Stimulated activated CD8-positive, alpha-beta memory T cell treated with anti-CD3 and anti-CD28 coated beads, Interleukin-2, amount 100 ng/mL, for 48 hours (primary cell): ENCODE measurements around the gene EIF6.
A peak's percentile ranks its signal among the peaks of the same experiment; 100 is the strongest.
"Not testable (repeated sequence)": the region's sequence is repeated elsewhere in the genome, so short reads cannot be mapped to it uniquely, and the experiment has no call there.

Experiments used
- DNase-seq, 2 donors: peaks; one replicate each; pipeline ENCODE4 v3.0.0-alpha.2; 2020; ENCODE audit warnings: low read depth in 2 of 2

The EIF6 gene

DNA sequence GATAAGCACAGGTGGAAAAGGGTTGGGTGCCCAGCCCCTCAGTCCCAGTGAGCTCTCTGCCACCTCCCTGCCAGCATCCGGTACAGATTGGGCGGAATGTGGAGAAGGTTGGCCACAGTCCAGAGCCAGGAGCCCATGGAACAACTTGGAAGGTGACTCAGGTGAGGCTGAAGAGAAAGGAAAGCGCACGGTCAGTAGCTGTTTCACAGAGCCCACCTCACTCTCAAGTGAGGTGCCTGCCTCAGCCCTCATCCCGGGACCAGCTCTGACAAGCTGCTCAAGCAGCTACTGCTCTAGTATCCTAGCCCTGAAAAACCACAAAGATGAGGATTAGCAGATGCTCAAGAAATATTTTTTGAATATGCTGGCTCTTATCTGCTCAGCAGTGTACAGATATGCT, 5.5 kb downstream of the EIF6 start:
- no peak for DNase-seq

DNA sequence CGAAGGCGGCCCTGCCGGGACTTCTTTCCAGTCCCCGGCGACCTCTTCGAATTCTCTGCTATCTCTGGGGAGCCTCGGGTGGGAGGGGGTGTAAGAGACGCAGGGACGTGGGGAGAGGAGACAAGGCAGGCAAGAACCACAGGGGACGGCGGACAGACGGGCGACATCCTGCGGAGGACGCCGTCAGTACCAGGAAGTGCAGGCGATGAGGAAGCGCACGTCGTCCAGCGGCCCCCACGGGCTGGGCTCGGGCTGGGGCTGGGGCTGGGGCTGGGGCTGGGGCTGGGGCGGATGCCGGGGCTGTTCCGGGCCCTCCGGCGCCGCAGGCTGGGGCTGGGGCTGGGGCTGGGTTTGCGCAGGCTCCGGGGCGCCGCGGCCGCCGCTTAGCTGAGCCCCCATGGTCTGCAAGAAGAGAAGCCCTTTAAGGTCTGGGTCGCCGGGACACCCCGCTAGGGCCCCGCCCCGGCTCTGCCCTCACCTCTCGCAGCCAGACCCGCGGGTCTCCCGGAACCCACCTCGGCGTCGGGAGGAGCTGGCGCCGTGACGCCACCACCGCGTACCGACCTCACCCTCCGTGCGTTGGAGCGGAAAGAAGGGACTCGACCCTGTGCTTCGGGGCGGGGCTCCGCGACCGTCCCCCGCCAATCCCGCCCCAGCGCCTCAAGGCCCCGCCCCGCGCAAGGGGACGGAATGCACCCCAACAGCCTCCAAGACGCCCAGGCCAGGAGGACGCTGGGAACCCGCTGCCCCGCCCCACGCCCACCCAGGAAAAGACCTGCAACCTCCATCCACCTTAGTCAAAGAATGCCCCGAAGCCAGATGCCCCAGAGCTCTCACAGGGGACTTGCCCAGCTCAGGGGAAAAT, 6.8 kb downstream of the EIF6 start, which contains the start of gene MMP24OS:
MMP24OS (minus strand) TSS at position 592 of the 865 bp plus-strand sequence; CDS start at position 399, 193 bp downstream.
- peak; percentile 87 to 89 for DNase-seq

DNA sequence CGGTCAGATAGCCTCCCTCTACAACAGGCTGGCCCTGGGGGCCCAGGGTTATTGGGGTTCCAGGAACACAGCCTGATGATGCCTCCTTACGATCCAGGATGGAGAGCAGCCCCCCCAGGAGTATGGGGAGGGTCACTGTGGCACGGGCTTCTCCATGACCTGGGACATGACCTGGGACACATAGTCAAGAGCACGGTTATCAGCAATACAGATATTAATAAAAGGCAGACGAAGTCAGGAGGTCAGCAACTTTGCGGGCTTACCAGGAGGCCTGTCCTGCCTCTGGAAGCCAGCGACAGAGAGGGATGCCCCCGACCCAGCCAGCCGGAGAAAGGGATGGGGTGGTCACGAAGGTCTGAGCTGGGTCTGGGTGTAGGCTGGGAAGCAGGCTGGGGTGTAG, 7.4 kb downstream of the EIF6 start:
- DNase-seq, result no peak

DNA sequence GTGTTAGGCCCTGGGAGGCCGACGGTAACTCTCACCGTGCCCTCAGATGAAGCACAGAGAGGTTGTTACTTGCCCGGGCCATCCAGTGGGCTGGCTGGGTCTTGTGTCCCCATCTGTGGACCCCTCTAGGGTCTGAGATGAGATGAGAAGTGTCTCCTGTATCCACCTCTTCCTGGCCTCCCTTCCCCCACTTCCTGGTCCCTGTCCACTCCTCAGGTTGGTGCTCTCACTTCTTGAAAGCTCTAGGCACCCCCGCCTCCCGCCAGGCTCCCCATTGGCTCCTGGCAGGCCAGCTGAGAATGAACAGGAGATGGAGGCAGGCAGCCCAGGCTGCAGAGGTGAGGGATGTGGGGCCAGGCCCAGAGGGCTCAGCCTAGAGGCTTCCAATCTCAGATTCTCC, 8.2 kb downstream of the EIF6 start:
- no peak for DNase-seq

DNA sequence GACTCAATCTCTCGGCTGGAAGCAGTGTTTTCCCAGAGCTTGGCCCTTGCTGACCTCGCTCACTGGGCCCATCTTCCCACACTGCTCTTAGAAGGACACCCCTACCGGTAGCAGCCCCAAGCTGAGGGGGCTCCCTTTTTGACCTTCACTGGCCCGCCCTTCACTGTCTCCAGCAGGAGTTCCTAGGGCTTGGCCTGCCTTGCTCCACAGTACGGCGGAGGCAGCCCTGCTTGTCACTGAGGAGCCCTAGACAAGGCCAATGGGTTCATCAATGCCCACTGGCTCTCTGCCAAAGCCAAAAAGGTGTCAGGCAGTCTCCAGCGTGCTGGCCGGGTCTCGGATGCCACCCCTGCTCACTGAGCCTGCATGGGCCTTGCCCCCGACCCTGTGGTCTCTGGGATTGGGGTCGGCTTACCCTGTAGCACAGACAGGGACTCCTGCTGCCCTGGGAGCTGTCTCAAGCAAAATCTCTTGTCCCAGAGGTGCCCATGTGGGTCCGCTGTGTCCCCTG, 8.8 kb downstream of the EIF6 start:
- DNase-seq, result no peak

DNA sequence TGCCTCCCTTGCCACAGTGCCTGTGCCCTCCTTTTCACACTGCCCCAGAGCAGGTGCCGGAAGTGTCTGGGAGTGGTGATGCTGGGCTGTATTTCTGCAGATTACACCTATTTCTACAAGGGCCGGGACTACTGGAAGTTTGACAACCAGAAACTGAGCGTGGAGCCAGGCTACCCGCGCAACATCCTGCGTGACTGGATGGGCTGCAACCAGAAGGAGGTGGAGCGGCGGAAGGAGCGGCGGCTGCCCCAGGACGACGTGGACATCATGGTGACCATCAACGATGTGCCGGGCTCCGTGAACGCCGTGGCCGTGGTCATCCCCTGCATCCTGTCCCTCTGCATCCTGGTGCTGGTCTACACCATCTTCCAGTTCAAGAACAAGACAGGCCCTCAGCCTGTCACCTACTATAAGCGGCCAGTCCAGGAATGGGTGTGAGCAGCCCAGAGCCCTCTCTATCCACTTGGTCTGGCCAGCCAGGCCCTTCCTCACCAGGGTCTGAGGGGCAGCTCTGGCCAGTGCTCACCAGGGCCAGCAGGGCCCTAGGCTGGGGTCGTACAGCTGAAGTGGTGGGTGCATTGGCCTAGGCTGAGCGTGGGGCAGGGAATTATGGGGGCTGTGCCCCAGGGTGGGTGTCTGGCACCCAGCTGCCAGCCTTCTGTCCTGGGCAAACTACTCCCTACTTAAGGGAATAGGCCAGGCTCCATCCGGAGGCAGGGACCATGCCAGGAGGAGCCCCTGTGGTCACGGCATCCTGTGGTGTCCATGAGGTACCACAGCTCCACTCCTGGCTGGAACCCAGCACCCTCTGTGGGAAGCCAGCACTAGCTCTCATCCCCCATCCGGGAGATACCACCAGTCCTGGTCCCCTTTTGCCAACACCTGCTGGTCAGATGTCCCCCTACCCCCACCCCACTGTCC, 10.1 kb downstream of the EIF6 start:
- no peak for DNase-seq

DNA sequence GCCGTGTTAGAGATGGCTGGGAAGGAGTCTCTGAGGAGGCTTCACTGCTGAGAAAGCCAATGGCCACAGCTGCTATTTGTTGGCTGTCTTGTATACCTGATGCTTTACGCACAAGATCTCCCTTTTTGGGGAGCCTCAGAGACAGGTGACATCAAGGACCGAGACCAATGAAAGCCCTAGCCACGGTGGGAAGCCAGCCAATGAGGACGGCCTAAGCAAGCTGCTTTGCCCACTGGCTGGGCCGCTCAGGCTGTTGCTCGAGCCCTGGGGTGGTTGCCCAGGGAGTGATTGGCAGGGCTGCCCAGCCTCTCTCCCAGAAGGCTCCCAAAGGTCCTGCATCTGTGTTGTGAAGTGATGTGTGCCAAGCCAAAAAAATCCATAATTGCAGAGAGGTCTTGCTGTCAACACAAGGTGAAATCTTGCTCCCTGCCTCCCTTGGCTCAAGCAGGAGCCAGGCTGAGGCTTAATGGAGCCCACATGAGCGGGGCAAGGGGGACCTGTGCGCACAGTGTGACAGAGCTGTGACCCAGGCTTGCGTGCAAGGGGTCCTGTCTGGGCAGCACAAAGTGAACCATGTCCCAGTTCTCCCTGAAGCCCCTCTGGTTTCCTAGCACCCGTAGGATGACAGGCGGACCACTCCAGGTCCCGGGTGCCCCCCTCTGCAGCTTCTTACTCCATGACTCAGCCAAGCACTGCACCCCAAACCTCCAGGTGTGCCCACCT, 11.0 kb downstream of the EIF6 start:
- DNase-seq, result no peak

DNA sequence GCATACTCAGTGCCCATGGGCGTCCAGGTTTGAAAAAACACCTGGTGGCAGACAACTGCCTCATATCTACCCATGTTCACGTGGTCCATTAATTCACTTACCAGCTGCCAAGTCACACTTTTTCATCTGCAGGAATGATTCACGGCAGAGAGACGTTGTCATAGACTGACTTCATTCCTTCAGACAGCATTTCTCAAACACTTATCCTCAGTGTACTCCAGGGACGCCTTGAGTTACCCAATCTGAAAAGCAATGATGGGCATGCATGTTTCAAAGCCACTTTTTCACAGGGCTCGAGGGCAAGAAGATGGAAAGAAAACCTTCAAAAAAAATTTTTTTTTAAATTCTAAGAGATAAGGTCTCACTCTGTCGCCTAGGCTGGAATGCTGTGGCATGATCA, 12.7 kb downstream of the EIF6 start:
- no peak for DNase-seq

DNA sequence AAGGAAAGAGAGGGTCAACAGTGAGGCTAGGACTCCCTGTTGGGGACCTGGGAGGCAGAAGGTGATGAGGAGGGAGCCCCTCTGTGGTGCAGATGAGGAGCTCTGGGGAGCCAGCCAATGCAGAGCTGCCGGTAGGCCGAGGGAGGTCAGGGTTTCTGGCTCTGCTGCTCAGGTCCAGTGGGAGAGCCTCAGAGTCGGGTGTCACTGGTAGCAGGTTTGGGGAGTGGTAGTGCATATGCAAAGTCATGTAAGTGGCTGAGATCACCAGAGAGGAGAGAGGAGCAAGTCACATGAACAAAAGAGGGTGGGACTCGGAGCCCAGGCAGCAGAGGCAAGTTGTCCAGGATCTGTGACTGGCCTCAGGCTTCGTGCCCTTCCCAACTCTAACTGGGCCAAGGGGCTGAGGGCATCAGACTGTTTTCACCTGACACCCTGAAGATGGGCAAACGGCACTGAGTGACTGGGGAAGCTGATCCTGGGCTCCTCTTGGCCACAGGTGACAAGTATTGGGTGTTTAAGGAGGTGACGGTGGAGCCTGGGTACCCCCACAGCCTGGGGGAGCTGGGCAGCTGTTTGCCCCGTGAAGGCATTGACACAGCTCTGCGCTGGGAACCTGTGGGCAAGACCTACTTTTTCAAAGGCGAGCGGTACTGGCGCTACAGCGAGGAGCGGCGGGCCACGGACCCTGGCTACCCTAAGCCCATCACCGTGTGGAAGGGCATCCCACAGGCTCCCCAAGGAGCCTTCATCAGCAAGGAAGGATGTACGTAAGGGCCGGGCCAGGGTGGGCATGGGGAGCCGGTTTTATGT, 13.3 kb downstream of the EIF6 start:
- no peak for DNase-seq

DNA sequence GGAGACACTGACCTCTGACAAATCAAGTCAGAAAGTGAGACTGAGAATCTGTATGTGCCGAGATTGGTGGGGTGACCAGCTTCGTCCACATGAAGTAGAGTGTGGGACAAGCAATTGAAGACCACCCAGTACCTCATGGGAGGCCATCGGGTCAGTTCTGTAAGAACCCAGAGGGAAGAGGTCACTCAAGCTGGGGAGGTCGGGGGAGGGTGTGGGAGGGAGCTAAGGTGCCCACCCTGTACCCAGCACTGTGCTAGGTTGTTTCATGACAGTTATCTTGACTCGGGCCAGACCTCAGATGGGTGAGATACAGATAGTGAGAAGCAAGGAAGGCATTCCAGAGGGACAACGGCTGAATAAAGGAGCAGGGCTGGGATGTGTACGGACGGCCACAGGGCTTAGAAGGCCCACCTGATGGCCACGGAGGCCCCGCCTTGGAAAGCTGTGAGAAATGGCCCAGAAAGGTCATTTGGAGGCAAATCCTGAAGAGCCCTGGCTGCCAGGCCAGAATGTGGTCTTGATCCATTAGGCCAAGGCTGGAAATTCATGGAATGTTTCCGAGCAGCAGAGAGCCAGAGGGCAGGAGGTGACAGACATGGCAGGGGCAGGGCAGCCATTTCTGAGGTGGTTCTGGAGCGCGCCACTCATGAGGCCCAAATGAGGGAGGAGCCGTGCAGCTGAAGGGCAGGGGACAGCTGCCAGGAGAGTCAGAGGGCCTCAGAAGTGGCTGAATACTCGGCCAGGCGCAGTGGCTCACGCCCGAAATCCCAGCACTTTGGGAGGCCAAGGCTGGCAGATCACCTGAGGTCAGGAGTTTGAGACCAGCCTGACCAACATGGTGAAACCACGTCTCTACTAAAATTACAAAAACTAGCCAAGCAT, 14.3 kb downstream of the EIF6 start:
- DNase-seq, result no peak

DNA sequence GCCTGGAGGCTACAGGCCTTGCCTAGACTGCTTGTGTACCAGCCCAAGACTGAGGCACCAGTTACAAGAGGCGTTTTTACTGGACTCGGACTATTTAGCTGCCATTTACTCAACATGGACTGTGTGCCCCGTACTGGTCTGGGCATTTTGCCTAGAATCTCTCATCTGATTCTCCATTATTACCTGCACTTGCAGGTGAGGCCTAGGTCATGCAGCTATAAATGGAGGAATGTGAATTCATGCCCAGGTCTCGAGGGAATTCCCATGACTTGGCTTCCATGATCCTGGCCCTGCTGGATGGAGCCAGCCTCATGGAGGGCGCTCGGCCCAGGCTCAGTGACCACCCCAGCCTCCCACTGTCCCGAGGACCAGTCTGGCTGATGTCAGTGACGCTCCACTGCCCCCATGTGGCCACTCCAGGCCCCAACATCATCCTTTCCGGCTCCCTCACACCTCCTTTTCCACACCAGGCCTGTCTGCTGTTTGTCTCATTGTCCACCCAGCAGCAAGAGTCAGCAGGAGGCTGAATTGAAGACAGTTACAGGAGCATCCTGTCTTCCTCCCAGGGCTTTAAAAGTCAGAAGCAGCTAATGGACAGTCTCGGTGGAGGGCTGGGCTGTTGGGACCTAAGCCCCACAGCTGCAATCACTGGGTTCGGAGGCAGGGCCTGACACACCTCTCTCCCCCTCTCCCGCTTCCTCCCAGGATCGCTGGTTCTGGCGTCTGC, 15.4 kb downstream of the EIF6 start:
- peak; percentile 20 to 42 for DNase-seq

DNA sequence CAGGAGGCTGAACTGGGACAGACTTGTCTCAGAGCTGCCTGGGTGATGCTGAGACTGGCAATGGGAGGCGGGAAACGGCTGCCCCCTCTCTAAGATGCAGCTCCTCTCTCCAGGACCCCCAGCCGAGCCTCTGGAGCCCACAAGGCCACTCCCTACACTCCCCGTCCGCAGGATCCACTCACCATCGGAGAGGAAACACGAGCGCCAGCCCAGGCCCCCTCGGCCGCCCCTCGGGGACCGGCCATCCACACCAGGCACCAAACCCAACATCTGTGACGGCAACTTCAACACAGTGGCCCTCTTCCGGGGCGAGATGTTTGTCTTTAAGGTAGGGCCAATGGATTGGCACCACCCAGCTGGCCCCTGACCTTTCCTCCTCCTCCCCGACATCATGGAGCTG, 17.5 kb downstream of the EIF6 start:
- no peak for DNase-seq

DNA sequence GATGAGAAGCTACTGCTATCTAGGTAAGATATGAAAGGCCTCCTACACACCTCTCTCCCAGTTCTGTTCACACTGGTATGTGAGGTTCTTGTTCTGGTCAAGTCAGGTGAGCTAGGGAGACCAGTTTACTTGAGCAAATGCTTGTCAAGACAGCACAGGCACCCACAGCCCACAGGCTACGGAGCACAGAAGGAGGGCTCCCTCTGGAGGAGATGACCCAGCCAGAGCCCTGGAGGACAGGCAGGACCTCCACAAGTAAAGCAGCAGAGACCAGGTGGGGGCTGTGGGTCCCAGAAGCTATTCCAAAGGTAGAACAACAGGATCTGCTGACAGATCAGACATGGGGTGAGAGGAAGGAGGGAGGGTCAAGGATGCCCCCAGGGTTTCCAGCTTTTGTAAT, 19.8 kb downstream of the EIF6 start:
- no peak for DNase-seq

DNA sequence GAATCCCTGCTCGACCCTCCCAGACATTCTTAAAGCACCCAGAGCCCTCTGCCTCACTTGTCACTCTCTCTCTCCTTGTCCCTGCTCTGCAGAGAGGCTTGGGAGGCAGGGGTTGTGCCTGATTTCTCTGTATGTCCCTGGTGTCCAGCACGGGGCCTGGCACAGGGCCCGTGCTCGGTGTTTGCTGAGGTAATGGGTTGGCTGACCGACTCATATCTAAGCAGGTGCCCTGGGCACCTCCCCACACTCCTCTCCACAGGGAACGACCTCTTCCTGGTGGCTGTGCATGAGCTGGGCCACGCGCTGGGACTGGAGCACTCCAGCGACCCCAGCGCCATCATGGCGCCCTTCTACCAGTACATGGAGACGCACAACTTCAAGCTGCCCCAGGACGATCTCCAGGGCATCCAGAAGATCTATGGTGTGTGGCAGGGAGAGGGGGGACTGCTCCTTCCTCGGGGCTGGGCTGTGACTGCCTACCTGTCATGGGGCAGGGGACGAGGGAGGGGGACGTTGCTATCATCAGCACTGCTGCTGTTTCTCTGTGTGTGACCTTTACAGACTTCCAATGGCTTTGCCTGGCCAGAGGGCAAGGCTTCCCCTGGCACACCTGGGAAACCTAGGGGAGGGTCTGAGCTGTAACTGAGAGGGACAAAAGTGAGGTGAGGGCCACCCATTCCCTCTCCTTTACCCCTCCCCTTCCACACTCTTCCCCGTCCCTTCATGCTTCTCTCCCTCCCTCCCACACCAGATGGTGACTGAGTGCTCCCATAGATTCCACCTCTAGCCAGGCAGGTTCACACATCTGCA, 20.8 kb downstream of the EIF6 start:
- DNase-seq, result no peak

DNA sequence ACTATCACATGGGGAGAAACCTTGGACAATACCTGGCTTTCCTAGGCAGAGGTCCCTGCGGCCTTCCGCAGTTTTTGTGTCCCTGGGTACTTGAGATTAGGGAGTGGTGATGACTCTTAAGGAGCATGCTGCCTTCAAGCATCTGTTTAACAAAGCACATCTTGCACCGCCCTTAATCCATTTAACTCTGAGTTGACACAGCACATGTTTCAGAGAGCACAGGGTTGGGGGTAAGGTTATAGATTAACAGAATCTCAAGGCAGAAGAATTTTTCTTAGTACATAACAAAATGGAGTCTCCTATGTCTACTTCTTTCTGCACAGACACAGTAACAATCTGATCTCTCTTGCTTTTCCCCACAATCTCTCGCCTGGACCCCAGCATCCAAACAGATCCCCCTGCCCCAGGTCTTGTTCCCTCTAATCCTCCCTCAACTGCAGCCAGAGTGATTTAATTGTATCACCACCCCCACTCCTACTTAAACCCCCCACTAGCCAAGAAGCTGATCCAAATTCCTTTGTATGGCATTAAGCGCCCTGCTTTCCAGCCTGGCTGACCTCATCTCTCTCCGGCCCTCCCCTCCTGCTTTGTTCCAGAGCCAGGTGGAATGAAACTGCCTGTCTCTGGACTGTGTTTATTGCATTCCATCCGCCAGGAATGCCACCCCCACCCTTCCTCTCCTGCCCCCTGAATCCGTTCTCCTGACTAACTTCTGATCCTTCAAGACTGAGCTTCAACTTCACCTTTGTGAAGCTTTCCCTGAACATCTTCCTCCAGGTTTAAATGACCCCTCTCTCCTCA, 21.6 kb downstream of the EIF6 start:
- not testable (repeated sequence) for DNase-seq

DNA sequence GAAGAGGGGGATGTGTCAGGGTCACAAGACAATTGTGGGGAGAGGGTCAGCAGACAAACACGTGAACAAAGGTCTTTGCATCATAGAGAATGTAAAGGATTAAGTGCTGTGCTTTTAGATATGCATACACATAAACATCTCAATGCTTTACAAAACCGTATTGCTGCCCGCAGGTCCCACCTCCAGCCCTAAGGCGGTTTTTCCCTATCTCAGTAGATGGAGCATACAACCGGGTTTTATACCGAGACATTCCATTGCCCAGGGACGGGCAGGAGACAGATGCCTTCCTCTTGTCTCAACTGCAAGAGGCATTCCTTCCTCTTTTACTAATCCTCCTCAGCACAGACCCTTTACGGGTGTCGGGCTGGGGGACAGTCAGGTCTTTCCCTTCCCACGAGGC, 22.3 kb downstream of the EIF6 start:
- DNase-seq, result not testable (repeated sequence)

DNA sequence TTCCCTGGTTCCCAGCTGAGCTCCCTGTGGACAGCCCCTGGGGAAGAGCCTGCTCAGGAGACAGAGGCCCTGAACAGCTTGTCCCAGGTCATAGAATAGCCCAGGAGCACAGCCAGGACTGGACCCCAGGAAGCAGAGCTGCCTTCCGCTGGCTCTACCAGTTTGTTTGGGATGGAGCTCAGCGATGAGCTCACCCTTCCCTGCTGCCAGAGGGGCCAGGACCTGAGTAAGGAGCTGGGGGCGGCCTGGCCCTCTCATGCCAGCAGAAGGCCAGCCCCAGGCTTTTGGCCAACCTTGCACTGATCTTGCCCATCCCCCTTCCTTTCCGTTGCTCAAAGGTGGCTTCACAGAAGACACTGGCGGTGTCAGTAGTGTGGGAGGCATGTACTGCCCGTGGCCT, 24.1 kb downstream of the EIF6 start:
- DNase-seq, result no peak
